ENCODE measurements around the gene EBP.

Gene EBP
- 14.5 to 40.3 (median 25.9) reads per million in 17 experiments for total RNA-seq

DNA sequence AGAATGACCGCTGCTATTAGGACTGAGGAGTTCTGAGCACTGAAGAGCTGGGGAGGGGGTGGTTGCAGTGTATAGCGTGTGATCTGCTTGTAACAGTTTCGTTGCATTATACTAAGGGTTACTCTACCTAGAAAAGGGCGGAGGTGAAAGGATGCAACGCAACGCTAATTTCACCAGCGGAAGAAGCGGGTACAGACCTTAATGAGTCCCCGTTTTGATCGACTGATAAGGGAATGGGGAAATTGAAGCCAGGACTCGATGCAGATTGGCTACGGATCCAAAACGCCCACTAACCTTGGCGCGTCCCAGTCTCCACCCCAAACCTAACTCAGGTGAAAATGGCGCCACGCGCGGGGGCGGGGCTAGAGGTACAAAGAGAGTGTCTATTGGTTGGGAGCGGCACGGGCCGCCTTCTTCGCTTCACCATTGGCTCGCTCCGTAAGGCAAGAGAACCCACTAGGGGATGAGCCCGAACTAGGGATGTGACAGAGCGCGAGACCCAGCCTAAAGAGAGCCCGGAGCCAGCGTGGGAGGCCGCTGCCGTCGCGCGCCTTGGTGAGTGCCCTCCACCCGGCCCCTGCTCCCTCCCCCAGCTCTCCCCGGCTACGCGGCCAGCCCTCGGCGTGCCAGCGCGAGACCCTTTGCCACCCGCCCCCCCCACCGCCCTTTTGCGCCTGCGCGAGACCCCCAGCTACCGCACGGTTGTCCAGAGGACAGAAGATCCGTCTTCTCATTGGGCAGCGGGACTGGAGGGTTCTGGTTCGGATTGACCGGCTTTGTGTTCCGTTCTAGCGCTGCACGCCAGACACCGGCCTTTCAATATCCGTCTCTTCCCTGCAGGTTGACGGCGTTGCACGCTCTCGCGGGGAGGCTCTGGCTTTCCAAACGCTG, at the start of gene EBP:
Gene EBP (plus strand): TSS at position 456 of the 891 bp plus-strand sequence. CDS start 1,964 bp downstream, outside the sequence.
- peak; percentile 87 to 95 (median 90) for DNase-seq

GRCh38 chrX:48472225-48472624, 49.4 kb upstream of the EBP start:
- no peak for DNase-seq

- no peak for DNase-seq
Measured at GRCh38 chrX:48472851-48473703, 48.5 kb upstream of the EBP start.

DNA sequence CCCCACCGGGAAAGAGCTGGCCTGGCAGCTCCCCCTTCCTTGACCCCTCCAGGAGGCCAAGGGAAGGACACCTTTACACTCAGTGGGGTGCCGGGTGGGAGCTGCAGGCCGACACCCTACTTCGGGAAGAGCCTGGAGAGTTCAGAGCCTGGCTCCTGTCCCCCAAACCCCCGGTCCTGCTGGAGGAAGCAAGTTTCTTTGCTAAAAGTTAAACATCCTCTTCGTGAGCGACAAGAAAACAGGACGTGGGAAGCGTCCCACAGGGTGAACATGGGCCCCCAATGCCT, 48.0 kb upstream of the EBP start:
- no peak for DNase-seq

DNA sequence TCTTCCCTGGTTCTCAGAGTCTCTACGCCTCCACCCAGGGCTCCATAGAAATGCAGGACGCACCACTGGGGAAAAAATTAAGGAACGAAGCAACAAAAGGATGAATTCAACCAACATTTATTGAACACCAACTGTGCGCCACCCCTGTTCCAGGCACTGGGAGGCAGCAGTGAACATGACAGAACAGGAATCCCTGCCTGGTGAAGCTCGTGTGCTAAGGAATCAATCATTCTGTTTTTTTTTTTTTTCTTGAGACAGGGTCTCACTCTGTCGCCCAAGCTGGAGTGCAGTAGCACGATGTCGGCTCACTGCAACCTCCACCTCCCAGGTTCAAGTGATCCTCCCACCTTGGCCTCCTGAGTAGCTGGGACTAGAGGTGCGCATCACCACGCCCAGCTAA, 47.5 kb upstream of the EBP start:
- DNase-seq, result peak; percentile 21 to 42 (median 36)

- DNase-seq, result no peak
Measured at GRCh38 chrX:48474581-48474980, 47.0 kb upstream of the EBP start.

GRCh38 chrX:48475296-48475695, 46.3 kb upstream of the EBP start:
- no peak for DNase-seq

GRCh38 chrX:48475774-48476577, 45.6 kb upstream of the EBP start, which contains the start of gene FTSJ1:
TSS of gene FTSJ1 (plus strand) at chrX:48476199. CDS start at chrX:48478048, 1,849 bp downstream.
- DNase-seq, result peak; percentile 88 to 93 (median 92)

- no peak for DNase-seq
Measured at GRCh38 chrX:48476919-48477318, 44.7 kb upstream of the EBP start.

GRCh38 chrX:48477960-48478755, 43.5 kb upstream of the EBP start:
- no peak for DNase-seq

DNA sequence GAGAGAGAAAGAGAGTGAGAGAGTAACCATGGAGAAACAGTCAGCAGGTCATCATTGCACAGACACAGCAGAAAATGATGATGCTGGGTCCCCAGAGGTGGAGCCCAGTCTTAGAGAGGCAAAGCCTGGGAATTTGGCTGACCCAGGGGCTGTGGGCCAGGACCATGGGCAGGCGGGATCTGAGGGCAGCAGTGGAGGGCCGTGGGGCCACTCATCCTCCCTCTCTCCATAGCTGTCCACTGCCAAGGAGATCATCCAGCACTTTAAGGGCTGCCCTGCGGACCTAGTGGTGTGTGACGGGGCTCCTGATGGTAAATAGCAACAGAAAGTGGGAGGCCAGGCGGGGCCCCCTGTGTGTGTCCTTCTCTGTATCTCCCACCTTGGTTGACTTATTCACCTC, 42.8 kb upstream of the EBP start:
- DNase-seq, result no peak

- DNase-seq, result no peak
Measured at GRCh38 chrX:48480142-48480541, 41.5 kb upstream of the EBP start.

DNA sequence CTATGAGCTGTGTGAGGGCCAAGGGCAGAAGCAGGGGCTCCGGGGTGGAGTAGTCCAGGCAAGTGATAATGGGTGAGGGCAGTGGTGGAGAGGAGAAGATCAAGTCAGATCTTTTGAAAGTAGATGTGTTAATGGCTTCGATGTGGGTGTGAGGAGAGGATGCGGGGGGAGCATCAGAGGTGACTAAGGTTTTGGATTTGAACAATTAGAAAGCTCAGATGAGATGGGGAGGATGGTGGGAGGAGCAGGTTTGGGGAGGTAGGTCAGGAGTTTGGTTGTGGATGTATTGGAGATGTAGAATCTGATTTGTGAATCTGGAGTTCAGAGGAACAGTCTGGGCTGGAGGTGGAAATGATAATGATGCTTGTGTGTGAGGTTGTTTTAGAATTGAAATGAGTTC, 41.0 kb upstream of the EBP start:
- no peak for DNase-seq

DNA sequence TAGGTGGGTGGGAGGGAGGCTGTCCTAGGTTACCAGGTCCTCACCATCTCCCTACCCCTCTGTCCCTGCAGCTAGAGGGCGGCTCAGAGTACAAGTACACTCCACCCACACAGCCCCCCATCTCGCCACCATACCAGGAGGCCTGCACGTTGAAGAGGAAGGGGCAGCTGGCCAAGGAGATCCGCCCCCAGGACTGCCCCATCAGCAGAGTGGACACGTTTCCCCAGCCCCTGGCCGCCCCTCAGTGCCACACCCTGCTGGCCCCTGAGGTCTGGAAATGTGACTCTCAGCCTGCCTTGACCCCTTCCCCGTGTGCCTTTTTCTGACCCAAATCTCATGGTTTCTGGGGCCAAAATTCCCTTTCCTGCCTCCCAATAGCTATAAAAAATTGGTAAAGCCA, 39.1 kb upstream of the EBP start:
- no peak for DNase-seq

DNA sequence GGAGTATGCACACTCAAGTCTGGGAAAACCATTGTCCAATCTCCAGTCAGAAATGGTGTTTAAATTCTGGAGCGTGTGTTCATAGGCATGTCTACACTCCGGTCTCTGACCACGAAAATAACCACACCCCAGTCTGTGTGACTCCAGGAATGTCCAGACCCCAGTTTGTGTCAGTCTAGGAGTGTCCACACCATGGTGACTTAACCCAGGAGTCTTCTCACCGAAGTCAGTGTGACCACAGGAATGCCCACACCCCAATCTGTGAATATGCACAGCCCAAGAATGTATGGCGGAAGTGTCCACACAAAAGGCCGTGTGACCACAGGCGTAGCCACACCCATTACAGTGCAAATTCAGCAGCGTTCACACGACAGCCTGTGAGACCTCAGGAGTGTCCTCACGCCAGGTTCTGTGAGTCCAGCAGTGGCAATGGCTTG, 34.2 kb upstream of the EBP start:
- DNase-seq, result peak; percentile 48 to 75 (median 52)

DNA sequence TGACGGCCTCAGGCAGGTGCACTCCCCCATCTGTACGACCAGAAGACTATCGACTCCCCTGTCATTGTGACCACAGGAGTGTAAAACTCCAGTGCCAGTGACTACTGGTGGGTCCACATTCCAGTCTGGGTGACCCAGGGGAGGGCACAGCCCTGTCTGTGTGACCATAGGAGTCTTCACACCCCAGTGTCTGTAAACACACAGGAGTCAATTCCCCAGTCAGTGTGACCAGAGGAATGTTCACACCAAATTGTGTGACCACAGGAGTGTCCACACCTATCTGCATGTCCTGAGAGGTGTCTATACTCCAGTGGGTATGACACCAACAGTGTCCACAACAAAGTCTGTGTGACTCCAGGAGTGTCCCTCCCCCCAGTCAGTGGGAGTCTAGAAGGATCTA, 33.6 kb upstream of the EBP start:
- no peak for DNase-seq

DNA sequence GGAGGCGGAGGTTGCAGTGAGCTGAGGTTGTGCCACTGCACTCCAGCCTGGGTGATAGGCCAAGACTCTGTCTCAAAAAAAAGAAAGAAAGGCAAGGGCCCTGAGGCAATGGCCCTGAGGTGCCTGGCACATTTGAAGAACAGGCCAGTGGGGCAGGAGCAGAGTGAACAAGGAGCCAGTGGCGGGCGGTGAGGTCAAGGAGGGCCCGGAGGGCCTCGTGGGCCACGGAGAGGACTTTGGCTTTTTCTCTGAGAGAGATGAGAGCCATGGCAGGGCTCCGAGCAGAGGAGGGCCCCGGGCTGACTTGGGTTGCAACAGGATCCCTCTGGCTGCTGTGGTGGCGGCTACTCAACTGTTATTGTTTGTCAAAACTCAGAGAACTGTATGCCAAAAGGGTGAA, 32.3 kb upstream of the EBP start:
- no peak for DNase-seq

DNA sequence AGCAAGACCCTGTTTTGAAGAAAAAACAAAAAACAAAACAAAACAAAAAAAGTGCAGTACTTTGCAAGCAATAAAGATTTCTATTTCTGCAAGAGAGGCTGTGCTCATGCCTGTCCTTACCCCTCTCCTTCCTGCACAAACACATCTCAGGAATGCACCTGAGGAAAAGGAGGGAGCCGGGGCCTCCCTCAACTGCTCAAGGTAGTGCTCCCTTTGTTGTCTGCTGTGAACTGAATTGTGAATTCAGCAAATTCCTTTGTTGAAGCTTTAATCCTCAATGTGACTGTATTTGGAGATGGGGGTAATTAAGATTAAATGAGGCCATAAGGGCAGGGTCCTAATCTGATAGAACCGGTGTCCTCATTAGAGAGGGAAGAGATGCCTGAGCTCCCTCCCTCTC, 31.7 kb upstream of the EBP start:
- no peak for DNase-seq

DNA sequence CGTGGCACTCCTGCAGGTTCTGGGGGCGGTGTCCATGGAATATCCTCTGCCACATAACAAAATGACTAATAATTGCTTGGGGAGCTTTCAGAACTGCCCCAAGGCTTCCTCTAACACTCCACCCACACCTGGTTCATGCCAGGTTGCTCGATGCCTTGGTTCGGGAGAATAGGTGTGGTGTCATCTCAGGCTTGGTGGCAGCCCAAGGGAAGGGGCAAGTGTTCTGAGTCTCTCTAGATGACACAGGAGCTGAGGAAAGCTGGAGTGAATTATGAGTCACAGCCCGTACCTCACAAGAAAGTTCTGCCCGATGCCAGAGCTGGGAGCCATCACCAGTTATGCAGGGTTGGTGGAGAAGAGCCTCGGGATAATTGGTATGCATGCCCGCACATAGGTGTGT, 30.9 kb upstream of the EBP start:
- no peak for DNase-seq

GRCh38 chrX:48491809-48492208, 29.8 kb upstream of the EBP start:
- no peak for DNase-seq

- peak; percentile 67 to 81 (median 78) for DNase-seq
Measured at GRCh38 chrX:48492293-48492910, 29.2 kb upstream of the EBP start.

Data from suppressor macrophage (primary cell).